Nephron progenitor cell (in vitro differentiated cells): ENCODE results near the gene TDP1.

ENCODE experiments used
- DNase-seq: peaks from one replicate; pipeline ENCODE4 v3.0.0; 2021
- H3K27ac Mint-ChIP-seq: 2 replicates; pipeline ENCODE4 v1.8.0; 2021; ENCODE audit warnings: mild to moderate bottlenecking, moderate library complexity, mixed read lengths
- H3K27me3 Mint-ChIP-seq: 2 replicates; pipeline ENCODE4 v1.8.0; 2021; ENCODE audit warnings: mild to moderate bottlenecking, low read depth, mixed read lengths; ENCODE audit not compliant: poor library complexity
- H3K36me3 Mint-ChIP-seq: 2 replicates; pipeline ENCODE4 v1.8.0; 2021; ENCODE audit warnings: low read depth, mixed read lengths
- H3K4me1 Mint-ChIP-seq: 2 replicates; pipeline ENCODE4 v1.8.0; 2021; ENCODE audit warnings: mixed read lengths
- H3K4me3 Mint-ChIP-seq: 2 replicates; pipeline ENCODE4 v1.8.0; 2021; ENCODE audit warnings: mild to moderate bottlenecking, moderate library complexity, mixed read lengths
- H3K9me3 Mint-ChIP-seq: 2 replicates; pipeline ENCODE4 v1.8.0; 2021; ENCODE audit warnings: mild to moderate bottlenecking, moderate library complexity, mixed read lengths
- CTCF ChIP-seq: fragments of 200-600 bp; sonication (generic); IDR thresholded peaks from 2 replicates; pipeline ENCODE4 v1.5.0; 2021; ENCODE audit warnings: antibody characterized with exemption

The TDP1 gene

GRCh38 chr14:90093942-90094595, 138.3 kb downstream of the TDP1 start:
- no peaks in the 10 kb centered on the region for H3K36me3 Mint-ChIP-seq

More at GRCh38 chr14:90093942-90094595, 138.3 kb downstream of the TDP1 start:
- DNase-seq = no peak
- Mint-ChIP-seq H3K9me3 (peaks cover 17% of the 10 kb centered on the region), H3K4me1 (peaks cover 7% of the 10 kb centered on the region), H3K4me3 (no peak overlapping the region), H3K27ac (no peak overlapping the region), H3K27me3 (peaks cover 24% of the 10 kb centered on the region)
- no peak for TF ChIP-seq CTCF
